Vagina (tissue), 2 donors: ENCODE results near the gene MFAP3L. TPM values are rescaled to one million over a fixed set of nuclear protein-coding genes. Genes with fewer than 3 reads are reported as not detected.

Experiments used
- DNase-seq, 2 donors: peaks; one replicate each; pipeline ENCODE4 v3.0.0-alpha.2; 2017; ENCODE audit errors: extremely low spot score in 2 of 2
- H3K27ac ChIP-seq: fragments of 200-600 bp; sonication (generic); one replicate; pipeline ENCODE4 v1.5.1; 2019
- H3K27me3 ChIP-seq: fragments of 200-600 bp; sonication (generic); one replicate; pipeline ENCODE4 v1.5.1; 2019
- H3K36me3 ChIP-seq, 2 donors: fragments of 200-600 bp; sonication (generic); one replicate each; pipeline ENCODE4 v1.5.1; 2017 to 2019
- H3K4me1 ChIP-seq: fragments of 200-600 bp; sonication (generic); one replicate; pipeline ENCODE4 v1.5.1; 2019
- H3K4me3 ChIP-seq, 2 donors: fragments of 200-600 bp; sonication (generic); 1 replicate in 1 of 2; 2 replicates in 1 of 2; pipeline ENCODE4 v1.5.1; 2016 to 2019
- H3K9me3 ChIP-seq: fragments of 200-600 bp; sonication (generic); one replicate; pipeline ENCODE4 v1.5.1; 2019
- POLR2A ChIP-seq, 2 donors: fragments of 450-650 bp; IDR thresholded peaks; one replicate each; pipeline ENCODE4 v1.6.1; 2017; ENCODE audit warnings: antibody characterized with exemption in 2 of 2, mild to moderate bottlenecking in 2 of 2, moderate library complexity in 2 of 2
- POLR2AphosphoS5 ChIP-seq, 2 donors: sonication (generic); formaldehyde crosslinking; IDR thresholded peaks; one replicate each; pipeline ENCODE4 v1.9.0; 2017; ENCODE audit warnings: antibody characterized with exemption in 2 of 2, mild to moderate bottlenecking in 2 of 2, low read depth in 1 of 2; ENCODE audit not compliant: insufficient read depth in 1 of 2
- intact Hi-C: fragments of 100-400 bp; cut with DNase I; formaldehyde crosslinking; loops from one replicate; pipeline ENCODE4 v1.15.1; 2023
- total RNA-seq: library from RNA; depleted of rRNA; stranded (reverse); fragments of >200 nt; gene quantifications from one replicate; pipeline ENCODE4 v1.2.3, GENCODE V29; 2016
- TF ChIP-seq, protein P1 (sequence below), 3 experiments: fragments of 450-650 bp in 2 of 3; fragments of 200-600 bp in 1 of 3; sonication (generic) in 1 of 3; IDR thresholded peaks; one replicate each; pipeline ENCODE4 v1.5.1; 2017 to 2019; ENCODE audit warnings: antibody characterized with exemption in 3 of 3, mild to moderate bottlenecking in 2 of 3, moderate library complexity in 2 of 3

Gene MFAP3L
- total RNA-seq, 1 donor from 2014 or later, result 2.2 TPM

DNA sequence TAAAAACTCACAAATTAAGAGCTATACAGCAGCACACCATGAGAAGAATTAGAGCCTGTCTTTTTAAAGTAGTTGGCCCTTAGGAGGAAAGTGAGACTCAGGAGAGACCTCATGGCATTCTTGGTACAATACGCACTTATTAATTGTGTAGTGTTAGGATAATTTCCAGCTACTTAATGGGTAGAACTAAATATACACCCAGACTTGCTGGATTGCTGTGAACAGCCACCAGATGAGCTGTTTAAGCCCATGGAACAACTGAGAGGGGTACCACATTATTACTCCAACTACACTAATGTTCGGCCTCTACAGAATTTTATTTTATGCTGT, 13.6 kb downstream of the MFAP3L start:
- no peak overlapping the region for H3K4me3 ChIP-seq
- H3K27me3 ChIP-seq, result no peaks in the 10 kb centered on the region
- no peaks in the 10 kb centered on the region for H3K4me1 ChIP-seq
- H3K27ac ChIP-seq, result no peak overlapping the region
- DNase-seq, result no peak
- no peaks in the 10 kb centered on the region for H3K9me3 ChIP-seq
- intact Hi-C loops, result no loop called here
- H3K36me3 ChIP-seq, result no peaks in the 10 kb centered on the region
- no peak for TF ChIP-seq POLR2A (IDR thresholded peaks at IDR 0.05)

DNA sequence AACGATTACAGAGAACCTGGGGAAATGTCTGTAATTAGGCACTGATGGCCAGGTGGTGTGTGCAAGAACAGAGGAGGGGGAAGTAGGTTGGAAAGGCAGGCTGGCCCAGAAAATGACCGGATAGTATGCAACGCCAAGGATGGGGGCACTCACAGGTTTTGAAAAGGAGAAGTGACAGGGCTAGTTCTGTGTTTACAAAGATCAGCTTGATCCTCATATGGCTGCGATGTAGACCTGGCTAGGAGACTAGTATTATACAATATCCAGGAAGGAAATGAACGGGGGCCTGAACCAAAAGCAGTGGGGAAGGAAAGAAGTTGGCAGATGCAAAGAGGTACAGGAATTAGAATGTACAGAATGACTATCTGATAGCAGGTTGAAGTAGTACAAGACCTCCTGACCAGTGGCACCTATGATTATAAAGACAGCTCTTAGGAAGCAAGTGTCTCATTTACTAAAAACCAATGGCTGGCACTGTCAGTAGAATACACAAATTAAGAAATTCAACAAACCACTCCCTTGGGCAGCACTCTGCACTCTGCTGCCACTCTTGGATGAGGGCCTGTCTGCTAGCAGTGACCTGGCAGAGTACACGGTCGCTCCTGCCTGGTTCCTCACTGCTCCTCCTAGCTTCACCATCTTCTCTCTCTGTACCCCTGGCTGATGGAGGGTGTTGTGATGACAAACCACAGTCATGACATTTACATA, 14.1 kb downstream of the MFAP3L start:
- no peak for DNase-seq
- Histone ChIP-seq H3K9me3 (no peaks in the 10 kb centered on the region), H3K27ac (no peak overlapping the region), H3K4me3 (no peak overlapping the region), H3K36me3 (no peaks in the 10 kb centered on the region), H3K27me3 (no peaks in the 10 kb centered on the region), H3K4me1 (no peaks in the 10 kb centered on the region)
- TF ChIP-seq POLR2AphosphoS5 (IDR thresholded peaks at IDR 0.05; ENCODE audit: insufficient read depth in 1 of 2, low read depth in 1 of 2), result no peak
- TF ChIP-seq, protein P1, sequence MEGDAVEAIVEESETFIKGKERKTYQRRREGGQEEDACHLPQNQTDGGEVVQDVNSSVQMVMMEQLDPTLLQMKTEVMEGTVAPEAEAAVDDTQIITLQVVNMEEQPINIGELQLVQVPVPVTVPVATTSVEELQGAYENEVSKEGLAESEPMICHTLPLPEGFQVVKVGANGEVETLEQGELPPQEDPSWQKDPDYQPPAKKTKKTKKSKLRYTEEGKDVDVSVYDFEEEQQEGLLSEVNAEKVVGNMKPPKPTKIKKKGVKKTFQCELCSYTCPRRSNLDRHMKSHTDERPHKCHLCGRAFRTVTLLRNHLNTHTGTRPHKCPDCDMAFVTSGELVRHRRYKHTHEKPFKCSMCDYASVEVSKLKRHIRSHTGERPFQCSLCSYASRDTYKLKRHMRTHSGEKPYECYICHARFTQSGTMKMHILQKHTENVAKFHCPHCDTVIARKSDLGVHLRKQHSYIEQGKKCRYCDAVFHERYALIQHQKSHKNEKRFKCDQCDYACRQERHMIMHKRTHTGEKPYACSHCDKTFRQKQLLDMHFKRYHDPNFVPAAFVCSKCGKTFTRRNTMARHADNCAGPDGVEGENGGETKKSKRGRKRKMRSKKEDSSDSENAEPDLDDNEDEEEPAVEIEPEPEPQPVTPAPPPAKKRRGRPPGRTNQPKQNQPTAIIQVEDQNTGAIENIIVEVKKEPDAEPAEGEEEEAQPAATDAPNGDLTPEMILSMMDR (IDR thresholded peaks at IDR 0.05), result no peak
- no peak for TF ChIP-seq POLR2A (IDR thresholded peaks at IDR 0.05)
- intact Hi-C loops, result no loop called here

DNA sequence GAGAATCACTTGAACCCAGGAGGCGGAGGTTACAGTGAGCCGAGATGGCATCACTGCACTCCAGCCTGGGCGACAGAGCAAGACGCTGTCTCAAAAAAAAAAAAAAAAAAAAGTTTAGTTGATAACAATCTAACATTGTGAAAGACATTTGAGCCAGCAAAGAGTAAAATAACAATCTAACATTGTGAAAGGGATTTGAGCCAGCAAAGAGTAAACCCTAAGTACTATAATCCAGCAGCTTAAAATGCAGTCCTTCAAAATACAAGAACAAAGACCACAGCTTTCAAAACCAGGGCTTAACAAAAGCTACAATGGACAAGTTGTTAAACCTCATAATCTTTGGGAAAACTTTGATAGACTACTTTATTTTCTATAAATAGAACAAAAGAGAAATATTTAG, 16.9 kb downstream of the MFAP3L start:
- H3K4me3 ChIP-seq, result no peak overlapping the region
- intact Hi-C loops, result no loop called here
- H3K27me3 ChIP-seq, result no peaks in the 10 kb centered on the region
- no peaks in the 10 kb centered on the region for H3K4me1 ChIP-seq
- no peak for DNase-seq
- H3K36me3 ChIP-seq, result no peaks in the 10 kb centered on the region
- no peaks in the 10 kb centered on the region for H3K9me3 ChIP-seq
- H3K27ac ChIP-seq, result no peak overlapping the region
- TF ChIP-seq POLR2AphosphoS5 (IDR thresholded peaks at IDR 0.05; ENCODE audit: insufficient read depth in 1 of 2, low read depth in 1 of 2) (no peak), POLR2A (IDR thresholded peaks at IDR 0.05) (no peak)
- TF ChIP-seq, protein P1 (IDR thresholded peaks at IDR 0.05), result no peak

DNA sequence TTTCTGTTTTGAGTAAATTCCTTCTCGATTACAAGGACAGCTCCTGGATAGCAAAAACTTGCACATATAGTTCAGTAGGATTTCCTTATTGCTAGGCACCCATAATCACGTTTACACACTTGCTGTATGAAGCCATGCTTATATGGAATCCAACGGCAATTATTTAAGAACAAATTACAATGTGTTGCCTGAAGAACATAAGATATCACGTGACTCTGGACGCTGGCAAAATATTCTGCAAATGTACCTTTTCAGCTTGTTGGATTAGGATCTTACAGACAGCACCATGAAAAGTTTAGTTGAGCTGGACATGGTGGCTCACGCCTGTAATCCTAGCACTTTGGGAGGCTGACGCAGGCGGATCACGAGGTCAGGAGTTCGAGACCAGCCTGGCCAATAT, 17.4 kb downstream of the MFAP3L start:
- intact Hi-C loops, result no loop called here
- H3K27me3 ChIP-seq, result no peaks in the 10 kb centered on the region
- H3K4me1 ChIP-seq, result no peaks in the 10 kb centered on the region
- H3K9me3 ChIP-seq, result no peaks in the 10 kb centered on the region
- TF ChIP-seq POLR2A (IDR thresholded peaks at IDR 0.05) (no peak), POLR2AphosphoS5 (IDR thresholded peaks at IDR 0.05; ENCODE audit: insufficient read depth in 1 of 2, low read depth in 1 of 2) (no peak)
- TF ChIP-seq, protein P1 (IDR thresholded peaks at IDR 0.05), result no peak
- no peak overlapping the region for H3K4me3 ChIP-seq
- no peak for DNase-seq
- H3K27ac ChIP-seq, result no peak overlapping the region
- H3K36me3 ChIP-seq, result no peaks in the 10 kb centered on the region

DNA sequence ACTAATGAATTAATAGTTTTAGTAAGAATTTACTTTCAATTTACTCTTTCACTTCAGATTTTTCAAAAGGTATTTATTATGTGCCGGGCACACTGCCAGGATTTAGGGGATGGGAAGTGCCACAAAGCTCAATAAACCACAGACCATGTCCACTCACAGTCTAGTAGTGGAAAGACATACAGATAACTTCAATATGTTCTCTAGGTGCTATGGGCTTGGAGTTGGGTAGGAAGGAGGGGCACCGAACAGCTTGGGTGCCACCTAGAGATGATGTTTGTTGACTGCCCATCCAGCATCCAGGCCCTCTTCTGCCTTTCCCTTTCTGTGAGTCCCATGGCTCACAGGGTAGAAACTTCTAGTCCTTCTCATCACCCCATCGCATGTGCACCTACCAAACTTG, 17.8 kb downstream of the MFAP3L start:
- no peaks in the 10 kb centered on the region for H3K9me3 ChIP-seq
- H3K27me3 ChIP-seq, result no peaks in the 10 kb centered on the region
- DNase-seq, result no peak
- no peaks in the 10 kb centered on the region for H3K36me3 ChIP-seq
- H3K4me1 ChIP-seq, result no peaks in the 10 kb centered on the region
- intact Hi-C loops, result no loop called here
- no peak overlapping the region for H3K4me3 ChIP-seq
- TF ChIP-seq, protein P1 (IDR thresholded peaks at IDR 0.05), result no peak
- TF ChIP-seq POLR2A (IDR thresholded peaks at IDR 0.05) (no peak), POLR2AphosphoS5 (IDR thresholded peaks at IDR 0.05; ENCODE audit: insufficient read depth in 1 of 2, low read depth in 1 of 2) (no peak)
- H3K27ac ChIP-seq, result no peak overlapping the region
